Kasumi-1 (cell line): ENCODE results near the gene INTS3.

ENCODE experiments used
- DNase-seq, 2 experiments: peaks; one replicate each; lab custom pipeline; 2025; lab: John Stamatoyannopoulos, UW

Gene INTS3

GRCh38 chr1:153796786-153797659 is 69.2 kb downstream of the INTS3 start:
- DNase-seq, result peak; percentile 31 to 43

DNA sequence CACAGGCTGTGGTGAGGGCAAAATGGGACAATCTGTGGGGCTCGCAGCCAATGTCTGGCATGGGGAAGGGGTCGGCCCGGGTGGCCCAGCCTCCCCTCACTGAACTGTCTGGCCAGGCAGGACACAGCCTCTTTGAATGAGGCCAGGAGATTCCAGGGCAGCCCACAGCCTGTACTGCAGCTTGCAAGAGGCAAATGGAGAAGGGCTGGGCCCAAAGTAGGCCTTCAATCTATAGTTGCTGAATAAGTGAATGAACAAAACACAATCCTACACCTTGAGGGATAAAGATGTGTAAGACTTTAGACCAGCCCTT is 70.6 kb downstream of the INTS3 start:
- no peak for DNase-seq

DNA sequence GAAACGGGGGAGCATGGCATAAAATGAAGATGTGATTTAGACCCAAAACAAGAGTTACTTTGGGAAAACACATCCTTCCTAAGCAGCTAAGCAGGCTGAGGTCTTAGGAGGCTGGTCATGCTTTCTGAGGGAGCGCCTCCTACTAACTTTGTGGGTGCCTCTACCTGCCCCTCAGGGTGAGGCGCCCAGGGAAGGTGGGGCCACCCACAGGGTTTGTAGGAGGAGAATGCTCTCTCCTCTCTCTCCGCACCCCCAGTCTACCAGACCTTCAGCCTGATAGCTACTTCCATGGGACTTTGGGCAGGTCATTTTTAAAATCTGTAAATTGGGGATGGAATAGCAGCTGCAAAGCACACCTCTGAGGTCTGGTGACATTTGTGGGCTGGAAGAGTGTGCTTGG is 71.2 kb downstream of the INTS3 start:
- DNase-seq, result no peak

DNA sequence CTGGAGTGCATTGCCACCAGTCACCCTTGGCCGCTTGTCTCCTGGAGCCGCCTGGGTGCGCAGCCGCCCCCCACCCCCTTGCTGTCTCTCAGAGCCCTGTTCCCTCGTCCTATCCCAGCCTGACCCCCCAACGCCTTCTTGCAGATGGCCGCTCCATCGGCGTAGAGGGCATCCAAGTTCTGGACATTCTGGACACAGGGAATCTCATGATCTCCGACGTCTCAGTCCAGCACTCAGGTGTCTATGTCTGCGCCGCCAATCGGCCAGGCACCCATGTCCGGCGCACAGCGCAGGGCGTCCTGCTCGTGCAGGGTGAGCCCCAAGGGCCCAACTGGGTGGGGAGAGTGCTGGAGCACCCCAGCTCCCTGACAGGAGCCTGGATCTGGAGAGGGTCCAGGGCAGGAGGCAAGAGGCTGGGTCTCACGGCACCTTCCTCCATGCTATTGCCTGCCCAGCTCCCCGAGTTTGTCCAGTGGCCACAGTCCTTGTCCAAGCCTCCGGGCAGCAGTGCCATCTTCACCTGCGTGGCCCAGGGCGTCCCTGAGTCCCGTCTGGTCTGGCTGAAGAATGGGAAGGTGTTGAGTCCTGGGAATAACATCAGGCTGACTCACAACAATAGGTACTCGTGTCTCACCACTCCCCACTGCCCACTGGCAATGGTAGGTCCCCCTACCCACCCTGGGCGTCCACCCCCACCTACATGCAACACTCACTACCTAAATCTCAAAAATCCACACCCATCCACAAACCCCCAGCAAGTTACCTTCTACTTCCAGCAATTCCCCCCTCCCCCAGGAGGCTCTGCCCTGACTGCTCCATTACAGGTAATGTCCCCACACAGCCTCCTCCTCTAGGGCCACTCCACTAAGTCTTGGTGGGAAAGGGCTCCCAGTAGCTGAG is 72.0 kb downstream of the INTS3 start:
- no peak for DNase-seq

DNA sequence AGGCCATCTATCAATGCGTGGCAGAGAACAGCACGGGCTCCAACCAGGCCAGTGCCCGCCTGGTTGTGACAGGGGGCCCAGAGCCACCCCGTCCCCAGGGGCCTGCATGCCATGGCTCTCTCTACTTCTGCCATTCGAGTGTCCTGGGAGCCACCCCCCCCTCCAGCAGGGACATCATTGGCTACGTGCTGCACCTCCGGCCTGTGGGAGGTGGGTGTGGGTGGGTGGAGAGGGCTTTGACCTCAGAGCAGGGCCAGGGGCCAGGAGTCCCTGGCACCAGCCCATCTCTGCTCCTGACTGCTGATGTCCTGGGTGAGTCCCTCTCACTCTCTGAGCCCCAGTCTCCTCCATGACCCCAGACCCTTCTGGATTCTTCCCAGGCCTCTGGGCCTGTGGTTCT is 72.7 kb downstream of the INTS3 start:
- DNase-seq, result no peak

- no peak for DNase-seq
Measured at GRCh38 chr1:153801028-153801625, 73.3 kb downstream of the INTS3 start.

DNA sequence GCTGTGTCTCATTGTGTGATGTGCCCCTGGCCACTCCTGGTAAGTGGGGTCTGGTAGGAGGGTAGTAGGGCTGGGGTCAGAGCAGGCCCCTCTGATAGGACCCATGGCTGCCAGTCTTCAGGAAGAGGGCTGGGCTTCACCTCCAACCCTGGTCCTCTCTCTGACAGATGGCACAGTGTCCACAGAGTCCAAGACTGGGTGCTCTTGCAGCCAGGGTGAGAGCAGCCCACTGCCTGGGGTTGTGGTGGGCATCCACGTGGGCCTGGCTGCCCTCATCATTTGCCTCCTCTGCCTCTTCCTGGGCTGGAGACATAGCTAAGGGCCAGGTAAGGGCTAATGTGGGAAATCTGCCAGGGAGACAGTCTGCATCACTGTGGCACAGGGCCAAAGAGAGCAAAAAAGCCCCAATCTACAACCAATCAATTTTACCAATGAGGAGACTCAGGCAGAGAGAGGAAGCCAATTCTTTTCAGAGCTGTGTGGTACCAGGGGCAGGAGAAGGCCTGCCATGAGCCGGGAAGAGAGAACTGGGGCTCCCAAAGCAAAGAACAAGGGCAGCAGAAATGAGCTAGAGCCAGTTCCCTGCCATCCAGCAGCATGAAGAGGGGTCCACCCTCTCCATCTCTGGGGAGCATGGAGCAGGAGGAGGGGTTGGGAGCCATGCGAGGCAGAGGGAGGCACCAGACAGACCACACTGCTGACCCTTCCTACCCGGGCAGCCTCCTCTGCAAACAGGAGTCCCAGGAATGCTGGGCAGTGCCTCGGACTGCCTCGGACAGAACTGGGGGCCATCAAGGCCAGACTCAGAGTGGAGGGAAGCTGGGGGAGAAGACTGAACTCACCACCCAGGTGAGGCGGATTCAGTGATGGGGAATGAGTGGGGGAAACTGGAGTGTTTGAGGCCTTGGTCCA is 74.2 kb downstream of the INTS3 start:
- no peak for DNase-seq

- DNase-seq, result peak; percentile 31 to 43
Measured at GRCh38 chr1:153803470-153804056, 75.7 kb downstream of the INTS3 start.

DNA sequence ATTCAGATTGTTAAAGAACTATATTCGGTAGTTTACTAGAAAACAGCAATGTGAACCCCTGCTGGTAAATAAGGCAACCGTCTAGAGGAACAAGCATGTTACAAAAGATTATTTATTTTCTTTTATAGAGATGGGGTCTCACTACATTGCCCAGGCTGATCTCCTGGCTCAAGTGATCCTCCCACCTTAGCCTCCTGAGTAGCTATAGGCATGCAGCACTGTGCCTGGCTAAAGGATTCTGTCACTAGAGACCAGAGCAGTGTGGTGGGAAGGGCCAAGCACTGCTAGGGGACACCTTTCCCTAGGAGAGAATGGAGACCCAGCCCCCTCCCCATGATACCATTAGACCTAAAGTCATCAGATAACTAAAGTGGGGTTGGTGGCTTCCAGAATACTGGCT is 76.3 kb downstream of the INTS3 start:
- DNase-seq, result no peak

- DNase-seq, result peak; percentile 47 to 70
Measured at GRCh38 chr1:153805042-153805745, 77.3 kb downstream of the INTS3 start.

DNA sequence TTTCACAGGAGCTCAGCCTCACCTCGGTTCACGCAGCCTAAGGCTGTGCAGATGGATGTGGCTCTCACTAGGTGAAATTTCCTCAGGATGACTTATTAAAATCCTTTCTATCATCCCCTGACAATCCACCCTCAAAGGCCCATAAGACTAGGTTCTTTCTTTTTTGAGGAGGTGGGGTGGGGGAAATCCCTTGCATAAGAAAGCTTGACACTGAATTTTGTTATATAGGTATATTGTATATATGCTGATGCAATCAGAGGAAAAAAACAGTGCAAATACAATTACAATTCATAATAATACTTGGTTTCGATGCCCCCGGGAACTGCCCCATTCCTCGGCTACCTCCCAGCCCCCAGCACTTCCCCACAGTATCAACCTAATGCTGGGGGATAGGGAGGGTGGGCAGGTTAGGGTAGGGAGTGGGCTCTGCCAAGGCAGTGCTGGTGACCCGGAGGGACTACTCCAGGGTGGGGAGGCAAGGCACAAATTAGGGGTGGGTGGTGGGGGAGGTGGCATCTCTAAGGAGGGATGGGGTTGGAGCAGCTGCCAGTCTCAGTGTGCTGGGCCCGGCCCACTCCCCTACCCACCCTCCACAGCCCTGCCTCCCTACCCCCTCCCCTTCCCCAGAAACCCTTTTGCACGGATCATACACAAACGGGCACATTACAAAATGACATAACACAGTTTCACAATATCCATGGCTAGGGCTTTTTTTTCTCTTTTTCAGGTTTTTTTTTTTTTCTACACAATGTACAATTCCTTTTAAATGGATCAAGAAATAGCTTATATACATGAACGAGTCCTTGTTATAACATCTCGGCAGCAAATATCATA is 78.3 kb downstream of the INTS3 start:
- DNase-seq, result no peak

- no peak for DNase-seq
Measured at GRCh38 chr1:153816283-153816889, 88.5 kb downstream of the INTS3 start.

GRCh38 chr1:153818876-153819275 is 91.0 kb downstream of the INTS3 start:
- DNase-seq, result no peak
